PFSK-1 (cell line): ENCODE results near the gene HBE1.

Source experiments
- POLR2AphosphoS5 ChIP-seq: IDR thresholded peaks from 2 replicates; pipeline ENCODE4 v1.6.1; 2012; ENCODE audit warnings: low read depth, mild to moderate bottlenecking, control low read depth, low read length, moderate library complexity
- REST ChIP-seq, 2 experiments: IDR thresholded peaks; 2 replicates each; pipeline versions ENCODE4 v1.6.1 to v1.8.0; 2011 to 2012; ENCODE audit warnings: low read depth in 2 of 2, low read length in 2 of 2, control low read depth in 1 of 2, inconsistent platforms in 1 of 2, mild to moderate bottlenecking in 1 of 2, moderate library complexity in 1 of 2; ENCODE audit not compliant: insufficient read depth in 1 of 2
- SIN3A ChIP-seq: IDR thresholded peaks from 2 replicates; pipeline ENCODE4 v1.6.1; 2012; ENCODE audit warnings: mild to moderate bottlenecking, low read length, moderate library complexity, borderline replicate concordance; ENCODE audit not compliant: insufficient read depth
- TAF1 ChIP-seq: IDR thresholded peaks from 2 replicates; pipeline ENCODE4 v1.6.1; 2012; ENCODE audit warnings: low read length, control low read depth, borderline replicate concordance; ENCODE audit not compliant: insufficient read depth

GRCh38 chr11:5242933-5243815 lies 26.6 kb downstream of the HBE1 start:
- no peak for TF ChIP-seq REST (IDR thresholded peaks at IDR 0.05; ENCODE audit: insufficient read depth in 1 of 2, low read depth in 2 of 2, low read length in 2 of 2)
- no peak for TF ChIP-seq SIN3A
- no peak for TF ChIP-seq POLR2AphosphoS5
- TF ChIP-seq TAF1 = no peak
